HG03175 (cell line): ENCODE measurements around the gene AMMECR1.
"Not testable (repeated sequence)": the region's sequence is repeated elsewhere in the genome, so short reads cannot be mapped to it uniquely, and the experiment has no call there.

Source experiments
- ATAC-seq: cut with Tn5 transposase; IDR thresholded peaks from one replicate; pipeline ENCODE4 v1.9.1; 2021; ENCODE audit warnings: mild to moderate bottlenecking, moderate library complexity; ENCODE audit not compliant: unreplicated experiment

AMMECR1 gene

DNA sequence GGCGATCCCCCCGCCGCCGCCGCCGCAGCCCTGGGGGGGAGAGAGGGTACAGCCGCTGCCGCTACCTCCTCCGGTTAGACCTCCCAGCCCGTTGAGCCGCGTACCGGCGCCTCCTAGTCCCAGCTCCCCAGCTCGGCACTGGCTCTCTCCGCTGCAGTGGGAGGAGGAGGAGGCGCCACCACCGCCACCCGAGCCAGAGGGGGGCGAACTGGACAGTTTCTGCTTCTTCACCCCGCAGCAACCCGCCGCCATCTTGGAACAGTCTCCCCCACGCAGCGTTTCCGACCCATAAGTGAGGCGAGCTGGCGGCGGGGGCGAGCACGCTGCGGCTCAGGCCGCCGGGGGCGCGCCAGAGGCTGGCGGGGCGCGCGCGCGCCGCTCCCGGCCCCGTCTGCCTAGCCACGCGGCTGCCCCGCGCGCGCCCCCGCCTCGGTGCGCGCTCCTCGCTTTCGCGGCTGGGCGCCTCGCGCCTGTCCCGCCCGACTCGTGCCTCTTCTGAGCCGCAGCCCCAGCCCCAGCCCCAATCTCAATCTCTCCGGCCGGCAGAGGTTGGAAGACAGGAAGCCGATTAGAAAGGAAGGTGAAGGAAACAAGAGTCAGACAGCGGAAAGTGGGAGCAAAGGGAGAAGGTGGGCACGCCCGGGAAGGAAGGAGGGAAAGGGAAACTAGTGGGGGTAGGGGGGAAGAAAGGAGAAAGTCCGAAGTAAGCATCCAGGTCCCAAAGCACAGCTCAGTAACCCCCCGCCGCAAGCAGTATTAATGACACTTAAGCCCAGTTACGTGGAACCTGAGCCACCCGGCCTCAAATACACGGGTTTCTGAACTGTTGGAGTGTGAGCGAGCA is at the start of gene AMMECR1:
Gene AMMECR1, minus strand, starts transcription at position 266 of the 844 bp plus-strand sequence. Its CDS starts 14 bp downstream, at position 252.
- ATAC-seq = peak; percentile 76

GRCh38 chrX:110363244-110363643 is 45.4 kb upstream of the AMMECR1 start:
- no peak for ATAC-seq

DNA sequence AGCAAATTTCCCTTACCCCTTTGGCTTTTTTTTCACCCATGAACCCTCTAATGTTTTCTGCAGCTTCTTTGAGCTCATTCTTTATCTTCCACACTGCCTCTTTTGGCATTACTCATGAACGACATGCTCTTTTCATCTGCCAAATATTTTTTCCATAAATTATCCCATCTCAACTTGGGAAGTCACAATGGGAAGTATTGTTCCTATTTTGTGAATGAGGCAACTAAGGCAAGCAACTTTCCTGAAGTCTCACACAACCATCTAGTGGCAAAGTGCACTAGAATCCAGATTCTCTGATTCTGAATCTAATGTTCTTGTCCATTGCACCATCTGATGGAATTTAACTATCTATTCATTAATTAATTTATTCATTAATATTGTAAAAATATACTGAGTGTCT is 41.4 kb upstream of the AMMECR1 start:
- no peak for ATAC-seq

DNA sequence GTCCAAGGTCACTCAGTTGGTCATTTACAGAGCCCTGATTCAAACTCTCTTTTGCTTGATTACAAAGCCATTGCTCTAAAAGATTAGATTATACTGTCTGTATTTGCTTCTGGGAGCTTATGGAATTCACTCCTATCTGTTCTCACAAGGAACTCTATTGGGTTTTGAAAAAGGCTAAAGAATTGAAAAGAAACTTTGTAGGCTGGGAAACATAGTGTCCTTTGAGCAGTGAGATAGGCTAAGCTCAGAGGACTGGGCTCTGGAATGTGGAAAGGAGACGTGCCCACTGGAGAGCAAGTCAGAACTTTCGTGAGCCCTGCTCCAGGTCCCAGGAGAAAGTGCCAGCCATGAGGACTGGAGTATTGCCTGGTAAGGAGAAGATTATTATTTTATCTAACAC is 40.7 kb upstream of the AMMECR1 start, which contains the start of gene RTL9:
Gene RTL9, plus strand, starts transcription at position 301 of the 400 bp plus-strand sequence. CDS start 91,770 bp downstream, outside the sequence.
- ATAC-seq = no peak

DNA sequence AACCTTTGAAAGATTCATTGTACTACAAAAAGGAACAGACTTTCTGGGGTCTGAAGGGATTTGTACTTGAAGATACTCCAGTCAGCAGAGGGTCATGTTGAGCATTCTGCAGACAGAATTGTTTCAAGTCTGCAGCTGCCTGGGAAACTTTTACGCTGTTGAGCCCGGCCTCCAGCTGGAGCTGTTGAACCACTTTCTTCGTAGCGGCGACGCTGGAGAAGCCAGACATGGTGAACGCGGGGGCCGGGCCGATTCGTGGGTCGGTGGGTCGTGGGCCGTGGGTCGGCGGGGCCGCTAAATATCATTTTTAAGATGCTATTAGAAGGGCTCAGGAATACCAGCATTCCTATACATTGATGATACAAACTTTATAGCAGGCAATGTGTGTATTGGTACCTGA is 28.8 kb upstream of the AMMECR1 start:
- ATAC-seq = no peak

DNA sequence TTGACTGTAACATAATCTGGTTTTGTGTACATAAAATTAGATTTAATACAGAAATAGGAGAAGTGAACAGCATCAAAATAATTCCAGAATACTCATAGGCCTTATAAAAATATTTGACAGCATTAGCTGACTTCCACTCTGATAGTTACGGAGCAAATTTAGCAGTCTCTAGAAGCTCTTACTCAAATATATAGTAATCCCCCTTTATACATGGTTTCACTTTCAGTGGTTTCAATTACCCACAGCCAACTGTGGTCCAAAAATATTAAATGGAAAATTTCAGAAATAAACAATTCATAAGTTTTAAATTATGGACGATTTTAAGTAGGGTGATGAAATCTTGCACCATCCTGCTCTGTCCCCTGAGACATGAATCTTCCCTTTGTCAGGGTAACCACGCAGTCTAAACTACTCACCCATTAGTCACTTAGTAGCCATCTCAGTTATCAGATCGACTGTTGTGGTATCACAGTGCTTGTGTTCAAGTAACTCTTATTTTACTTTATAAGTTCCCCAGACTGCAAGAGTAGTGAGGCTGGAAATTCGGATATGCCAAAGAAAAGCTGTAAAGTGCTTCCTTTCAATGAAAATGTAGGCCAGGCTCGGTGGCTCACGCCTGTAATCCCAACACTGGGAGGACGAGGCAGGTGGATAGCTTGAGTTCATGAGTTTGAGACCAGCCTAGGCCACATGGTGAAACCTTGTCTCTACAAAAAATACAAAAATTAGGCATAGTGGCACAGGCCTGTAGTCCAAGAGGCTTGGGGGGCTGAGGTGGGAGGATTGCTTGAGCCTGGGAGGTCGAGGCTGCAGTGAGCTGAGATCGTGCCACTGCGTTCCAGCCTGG is 23.5 kb upstream of the AMMECR1 start:
- peak; percentile 83 for ATAC-seq

DNA sequence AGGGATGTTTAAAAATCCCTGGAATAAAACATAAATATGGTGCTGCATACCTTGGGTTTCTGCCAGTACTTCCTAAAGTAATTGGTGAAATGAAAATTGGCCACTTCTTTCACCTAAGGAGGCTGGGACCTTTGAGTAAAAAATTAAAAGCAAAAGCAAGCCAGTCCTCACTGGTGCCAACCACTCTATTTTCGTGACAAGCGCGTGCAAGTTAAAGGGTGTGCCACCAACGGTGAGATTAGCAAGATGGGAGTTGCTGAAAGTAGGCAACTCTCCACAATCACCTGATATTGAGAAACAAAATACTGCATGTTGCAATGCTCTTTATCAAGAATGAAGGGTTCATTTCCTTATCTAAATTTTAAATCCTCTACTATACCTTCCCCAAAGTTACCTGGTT is 21.1 kb upstream of the AMMECR1 start:
- no peak for ATAC-seq

- ATAC-seq = not testable (repeated sequence)
These were observed 15.6 kb upstream of the AMMECR1 start for GRCh38 chrX:110333458-110333857.

GRCh38 chrX:110331444-110332030 is 13.7 kb upstream of the AMMECR1 start:
- ATAC-seq = no peak

GRCh38 chrX:110328613-110329012 is 10.7 kb upstream of the AMMECR1 start:
- ATAC-seq = not testable (repeated sequence)

DNA sequence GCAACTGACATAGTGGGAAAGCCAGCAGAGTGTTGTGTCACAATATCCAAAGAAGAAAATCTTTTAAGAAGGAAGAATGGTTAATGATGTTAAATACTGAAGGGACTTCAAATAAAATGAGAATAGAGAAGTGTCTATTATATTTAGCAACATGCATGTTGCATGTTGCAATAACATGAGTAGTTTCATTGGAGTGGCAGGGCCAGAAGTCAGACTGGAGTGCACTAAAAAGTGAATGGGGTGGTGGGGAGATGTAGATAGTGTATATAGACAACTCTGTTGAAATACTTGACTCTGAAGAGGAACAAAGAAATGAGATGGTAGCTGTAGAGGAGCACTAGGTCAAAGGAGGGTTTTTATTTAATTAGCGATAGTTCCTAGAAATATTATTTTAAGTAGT is 9.5 kb upstream of the AMMECR1 start:
- no peak for ATAC-seq

DNA sequence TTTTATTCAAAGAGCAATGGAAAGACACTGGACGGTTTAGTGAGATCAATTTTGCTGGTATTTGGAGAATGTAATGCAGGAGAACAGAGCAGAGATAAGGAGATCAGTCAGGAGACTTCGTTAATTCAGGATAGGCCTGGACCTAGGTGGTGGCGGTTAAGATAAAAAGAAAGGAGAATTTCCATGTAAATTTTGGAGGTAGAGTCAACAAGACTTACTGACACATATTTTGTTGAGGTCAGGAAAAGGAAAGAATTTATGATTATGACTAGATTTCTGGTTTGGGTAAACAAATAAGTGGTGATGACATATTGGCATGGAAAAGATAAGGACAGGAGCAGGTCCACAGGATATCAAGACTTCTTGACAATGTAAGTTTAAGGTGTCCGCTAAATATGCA is 8.8 kb upstream of the AMMECR1 start:
- ATAC-seq = no peak

GRCh38 chrX:110322603-110323002 is 4.7 kb upstream of the AMMECR1 start:
- no peak for ATAC-seq

- ATAC-seq = peak; percentile 27
These were observed 3.8 kb upstream of the AMMECR1 start for GRCh38 chrX:110321670-110322069.

GRCh38 chrX:110321081-110321480 is 3.2 kb upstream of the AMMECR1 start:
- no peak for ATAC-seq

DNA sequence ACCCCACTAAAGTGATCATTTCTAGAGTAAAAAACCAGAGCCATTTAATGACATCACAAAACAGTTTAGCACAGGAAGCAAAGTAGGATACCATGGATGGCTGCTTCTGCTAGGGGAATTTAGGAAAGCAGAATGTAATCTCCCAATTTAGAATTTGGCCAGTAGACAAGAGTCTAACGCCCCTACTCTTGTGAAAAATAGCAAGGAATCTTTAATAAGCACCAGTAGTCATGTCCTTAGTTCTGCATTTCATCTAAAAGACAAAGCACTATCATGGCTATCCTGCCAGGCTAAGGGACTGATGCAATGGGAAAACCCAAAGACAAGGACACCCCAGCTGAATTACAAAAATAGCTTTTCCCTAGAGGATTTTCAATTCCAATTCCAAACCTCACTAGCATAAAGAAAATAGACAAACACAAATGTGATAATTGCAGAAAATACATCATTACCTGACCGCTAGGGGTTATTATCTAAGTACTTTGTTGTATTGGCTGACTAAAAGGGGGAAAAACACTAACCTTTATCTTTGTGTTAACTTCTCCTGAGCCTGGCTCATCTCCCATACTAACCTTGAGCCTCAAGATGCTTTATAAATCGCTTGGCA is 2.6 kb upstream of the AMMECR1 start:
- no peak for ATAC-seq

GRCh38 chrX:110318664-110318968 is 731 bp upstream of the AMMECR1 start:
- ATAC-seq = peak; percentile 21

DNA sequence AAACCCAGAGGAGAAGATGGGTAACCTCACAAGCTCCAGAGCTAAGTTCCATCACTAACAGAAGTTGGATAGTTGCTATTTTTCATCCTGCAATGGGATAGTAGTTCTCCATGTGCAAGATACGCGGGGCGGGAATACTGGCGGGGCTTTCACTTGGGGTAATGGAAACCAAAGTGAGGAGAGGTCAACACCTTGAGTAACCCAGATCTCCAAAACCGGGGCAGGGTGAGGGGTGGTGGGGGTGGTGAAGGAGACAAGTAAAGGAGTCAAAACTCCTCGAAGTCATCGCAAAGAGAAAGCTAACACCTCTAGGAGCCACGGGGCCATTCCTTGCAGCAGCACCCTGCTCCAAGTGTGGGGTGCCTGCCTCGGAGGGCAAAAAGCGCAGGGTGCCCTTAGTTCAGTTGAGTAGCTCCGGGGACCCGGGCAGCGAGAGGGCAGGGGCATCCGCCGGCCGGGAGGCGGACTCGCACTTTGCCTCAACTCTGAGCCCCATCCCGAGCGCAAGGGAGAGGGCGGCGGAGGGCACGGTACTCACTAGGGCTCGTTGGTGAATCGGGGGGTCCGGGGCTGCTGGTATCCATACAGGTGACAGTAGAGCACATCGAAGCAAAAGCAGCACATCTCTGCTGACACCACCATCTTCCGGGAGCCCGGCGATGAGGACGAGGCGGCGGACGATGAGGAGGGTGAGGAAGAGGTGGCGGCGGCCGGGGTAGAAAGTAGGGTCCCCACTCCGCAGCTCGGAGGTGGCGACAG is 645 bp downstream of the AMMECR1 start:
- peak; percentile 24 for ATAC-seq

- ATAC-seq = no peak
These were observed 1.4 kb downstream of the AMMECR1 start for GRCh38 chrX:110316351-110317060.

DNA sequence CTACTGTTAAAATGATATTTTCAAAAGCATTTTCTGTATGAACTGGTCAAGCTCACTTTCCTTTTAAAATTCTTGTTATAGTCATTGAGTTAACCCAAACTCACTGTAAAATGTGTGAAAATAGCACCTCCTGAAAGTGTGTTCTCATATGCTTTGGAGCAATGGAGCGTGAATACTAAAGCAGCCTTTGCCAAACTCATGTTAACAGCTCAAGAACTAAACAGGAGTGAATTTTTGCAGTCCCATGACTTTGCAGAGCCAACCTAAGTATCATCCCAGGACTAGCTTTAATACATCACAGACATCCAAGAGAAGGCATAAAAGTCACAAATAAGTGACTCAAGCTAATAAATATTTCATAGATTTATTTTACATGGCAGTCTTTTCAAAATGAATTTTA is 2.3 kb downstream of the AMMECR1 start:
- ATAC-seq = peak; percentile 31
